ENCODE measurements around the gene EXOSC2.

- TF ChIP-seq CTCF (conservative IDR thresholded peaks at IDR 0.05 in 1 of 2, IDR thresholded peaks at IDR 0.05 in 1 of 2; ENCODE audit: low read depth in 1 of 2, low read length in 2 of 2): no peak
- no peak for TF ChIP-seq EZH2 (IDR thresholded peaks at IDR 0.05; ENCODE audit: low read length, missing control alignments)
These were observed 24.9 kb upstream of the EXOSC2 start for GRCh38 chr9:130668659-130669058.
